Gastroesophageal sphincter (tissue), 3 donors: ENCODE measurements around the gene SMTN.

Source experiments
- CTCF ChIP-seq, 4 experiments: fragments of 200-600 bp in 2 of 4; fragments of 450-650 bp in 2 of 4; sonication (generic) in 1 of 4; IDR thresholded peaks; one replicate each; pipeline ENCODE4 v1.5.1; 2017 to 2019; ENCODE audit warnings: antibody characterized with exemption in 4 of 4, mild to moderate bottlenecking in 2 of 4, moderate library complexity in 2 of 4
- POLR2A ChIP-seq, 2 donors: fragments of 450-650 bp; IDR thresholded peaks; one replicate each; pipeline ENCODE4 v1.6.1; 2017; ENCODE audit warnings: antibody characterized with exemption in 2 of 2, mild to moderate bottlenecking in 2 of 2, moderate library complexity in 1 of 2
- POLR2AphosphoS5 ChIP-seq: sonication (generic); formaldehyde crosslinking; IDR thresholded peaks from one replicate; pipeline ENCODE4 v1.6.1; 2017; ENCODE audit warnings: antibody characterized with exemption

GRCh38 chr22:31126128-31126868, 45.2 kb downstream of the SMTN start:
- TF ChIP-seq CTCF (IDR thresholded peaks at IDR 0.05) (no peak), POLR2A (IDR thresholded peaks at IDR 0.05) (no peak), POLR2AphosphoS5 (no peak)
